Breast epithelium (tissue), 3 donors: ENCODE measurements around the gene GRHL3.

Source experiments
- CTCF ChIP-seq, 3 donors: fragments of 450-650 bp; IDR thresholded peaks; one replicate each; pipeline ENCODE4 v1.5.1; 2016 to 2017; ENCODE audit warnings: antibody characterized with exemption in 3 of 3, mild to moderate bottlenecking in 3 of 3, moderate library complexity in 3 of 3
- POLR2AphosphoS5 ChIP-seq, 3 donors: sonication (generic); formaldehyde crosslinking; IDR thresholded peaks; one replicate each; pipeline ENCODE4 v1.6.1; 2017; ENCODE audit warnings: antibody characterized with exemption in 3 of 3

DNA sequence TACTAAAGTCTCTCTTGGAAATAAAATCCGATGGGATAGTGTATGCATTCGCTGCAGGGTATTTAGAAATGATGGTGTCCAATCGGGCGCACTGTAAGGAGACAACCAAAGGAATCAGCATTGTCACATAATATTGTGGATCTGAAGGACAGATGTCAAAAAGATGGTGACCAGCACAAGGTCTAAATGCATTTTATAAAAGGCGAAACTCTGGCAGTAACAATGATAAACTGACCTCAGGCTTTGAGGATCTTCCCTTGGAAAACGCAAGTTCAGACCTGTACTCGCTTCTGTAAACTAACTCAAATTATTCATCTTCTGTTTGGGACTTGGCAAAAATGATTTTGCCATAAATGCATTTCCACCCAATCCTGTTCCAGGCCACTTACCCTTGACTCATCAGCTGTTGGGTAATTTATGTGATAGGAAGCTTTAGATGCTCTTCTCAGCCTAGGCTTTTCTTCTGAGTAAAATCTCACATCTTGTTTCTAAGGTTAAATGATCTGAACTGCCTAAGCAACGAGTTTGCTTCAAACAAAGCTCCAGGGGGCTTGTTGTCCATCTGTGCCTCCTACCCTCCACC, 60.7 kb downstream of the GRHL3 start:
- no peak for TF ChIP-seq POLR2AphosphoS5 (IDR thresholded peaks at IDR 0.05)
- TF ChIP-seq CTCF (IDR thresholded peaks at IDR 0.05), result no peak
